Suprapubic skin (tissue), 3 donors: ENCODE data around the gene S100A10.

Experiments
- CTCF ChIP-seq, 2 donors: fragments of 200-600 bp in 1 of 2; fragments of 450-650 bp in 1 of 2; sonication (generic) in 1 of 2; IDR thresholded peaks; one replicate each; pipeline ENCODE4 v1.5.1; 2016 to 2019; ENCODE audit warnings: antibody characterized with exemption in 2 of 2, mild to moderate bottlenecking in 1 of 2, moderate library complexity in 1 of 2
- EP300 ChIP-seq: sonication (generic); formaldehyde crosslinking; IDR thresholded peaks from one replicate; pipeline ENCODE4 v1.6.1; 2017; ENCODE audit warnings: antibody characterized with exemption
- POLR2A ChIP-seq, 2 donors: fragments of 450-650 bp; IDR thresholded peaks; one replicate each; pipeline ENCODE4 v1.6.1; 2017; ENCODE audit warnings: antibody characterized with exemption in 2 of 2, mild to moderate bottlenecking in 2 of 2, moderate library complexity in 2 of 2

GRCh38 chr1:151989211-151989862, 4.3 kb downstream of the S100A10 start:
- TF ChIP-seq CTCF (IDR thresholded peaks at IDR 0.05) (no peak), EP300 (no peak), POLR2A (IDR thresholded peaks at IDR 0.05) (no peak)
